H1 (cell line): ENCODE measurements around the gene EIF4EBP2. TPM values are rescaled to one million over a fixed set of nuclear protein-coding genes. Genes with fewer than 3 reads are reported as not detected.

Source experiments
- CTCF ChIA-PET: fragments of 300-600 bp; sonication (Branson Sonifier 250); formaldehyde crosslinking; loops from one replicate; lab custom pipeline; 2021; ENCODE audit not compliant: partially characterized antibody; lab: Charles Lee
- POLR2A ChIA-PET: fragments of 300-600 bp; sonication (Branson Sonifier 250); formaldehyde crosslinking; loops from one replicate; lab custom pipeline; 2021; ENCODE audit warnings: inconsistent platforms; ENCODE audit not compliant: partially characterized antibody; lab: Charles Lee
- DNase-seq, 2 experiments: peaks; one replicate each; pipeline versions ENCODE4 v3.0.0 to v3.0.0-alpha.2; 2010 to 2022; ENCODE audit warnings: low spot score in 2 of 2, low read depth in 1 of 2, mixed read lengths in 1 of 2
- FAIRE-seq: peaks from 2 replicates; lab custom pipeline; 2011; peaks lifted over from hg19 to GRCh38; lab: Jason Lieb, UNC
- H2AFZ ChIP-seq: 2 replicates; pipeline ENCODE4 v1.8.1; 2012; ENCODE audit warnings: low read length, inconsistent platforms
- H2AK5ac ChIP-seq: 2 replicates; pipeline ENCODE4 v1.6.1; 2013; ENCODE audit warnings: low read depth, low read length
- H2BK120ac ChIP-seq: replicated peaks from 2 replicates; pipeline ENCODE3; 2013; ENCODE audit warnings: low read depth, low read length, inconsistent platforms
- H2BK12ac ChIP-seq: 2 replicates; pipeline ENCODE4 v1.6.1; 2013; ENCODE audit warnings: low read depth, low read length
- H2BK15ac ChIP-seq: 2 replicates; pipeline ENCODE4 v1.6.1; 2013; ENCODE audit warnings: low read length
- H2BK20ac ChIP-seq: 2 replicates; pipeline ENCODE4 v1.6.1; 2013; ENCODE audit warnings: low read length
- H2BK5ac ChIP-seq: 2 replicates; pipeline ENCODE4 v1.6.1; 2013; ENCODE audit warnings: low read depth, low read length
- H3K14ac ChIP-seq: 2 replicates; pipeline ENCODE4 v1.6.1; 2013; ENCODE audit warnings: inconsistent platforms; ENCODE audit not compliant: insufficient read length
- H3K18ac ChIP-seq: 2 replicates; pipeline ENCODE4 v1.6.1; 2013; ENCODE audit warnings: low read length; ENCODE audit errors: extremely low read depth
- H3K23ac ChIP-seq: 2 replicates; pipeline ENCODE4 v1.6.1; 2013; ENCODE audit warnings: inconsistent platforms; ENCODE audit not compliant: insufficient read length
- H3K23me2 ChIP-seq: 2 replicates; pipeline ENCODE4 v1.6.1; 2013; ENCODE audit warnings: low read depth, low read length
- H3K27ac ChIP-seq: 2 replicates; pipeline ENCODE4 v1.6.1; 2011; ENCODE audit warnings: low read depth, low read length, inconsistent platforms
- H3K27me3 ChIP-seq, 4 experiments: replicated peaks in 1 of 4; 1 replicate in 1 of 4; 2 replicates in 3 of 4; pipeline versions ENCODE4 v1.6.1 to v1.8.1; 2011 to 2013; ENCODE audit warnings: low read length in 3 of 4, mild to moderate bottlenecking in 3 of 4, inconsistent platforms in 2 of 4, mixed read lengths in 2 of 4, moderate library complexity in 1 of 4; ENCODE audit not compliant: control insufficient read depth in 3 of 4, insufficient read depth in 3 of 4; ENCODE audit errors: extremely low read depth in 1 of 4
- H3K36me3 ChIP-seq, 4 experiments: 2 replicates each; pipeline versions ENCODE4 v1.6.1 to v1.8.1; 2011 to 2013; ENCODE audit warnings: mild to moderate bottlenecking in 4 of 4, low read length in 3 of 4, moderate library complexity in 2 of 4, control low read depth in 1 of 4, inconsistent platforms in 1 of 4; ENCODE audit not compliant: insufficient read depth in 4 of 4, control insufficient read depth in 2 of 4
- H3K4ac ChIP-seq: replicated peaks from 2 replicates; pipeline ENCODE3; 2013; ENCODE audit warnings: low read length, low read depth, mixed read lengths, inconsistent platforms; ENCODE audit not compliant: insufficient read length
- H3K4me1 ChIP-seq, 4 experiments: replicated peaks in 1 of 4; 1 replicate in 1 of 4; 2 replicates in 3 of 4; pipeline versions ENCODE4 v1.6.1 to v1.8.1; 2011 to 2013; ENCODE audit warnings: low read length in 3 of 4, inconsistent platforms in 2 of 4, mixed read lengths in 1 of 4; ENCODE audit not compliant: insufficient read depth in 4 of 4, control insufficient read depth in 3 of 4
- H3K4me2 ChIP-seq, 2 experiments: 2 replicates each; pipeline versions ENCODE4 v1.6.1 to v1.8.1; 2011 to 2013; ENCODE audit warnings: low read depth in 2 of 2, low read length in 2 of 2, control low read depth in 1 of 2, inconsistent platforms in 1 of 2, mild to moderate bottlenecking in 1 of 2; ENCODE audit not compliant: insufficient read depth in 1 of 2
- H3K4me3 ChIP-seq, 4 experiments: fragments of 200-600, 300-600 bp in 1 of 4; sonication (generic), shearing (Covaris generic), sonication (Bioruptor Twin) in 1 of 4; 2 replicates each; pipeline versions ENCODE4 v1.5.1 to v1.8.1; 2011 to 2016; ENCODE audit warnings: low read length in 4 of 4, low read depth in 3 of 4, control low read depth in 2 of 4, inconsistent platforms in 2 of 4, mild to moderate bottlenecking in 2 of 4, mixed read lengths in 1 of 4, moderate library complexity in 1 of 4; ENCODE audit not compliant: insufficient read depth in 2 of 4; ENCODE audit errors: extremely low read depth in 1 of 4
- H3K56ac ChIP-seq: replicated peaks from 2 replicates; pipeline ENCODE3; 2013; ENCODE audit warnings: low read depth, mild to moderate bottlenecking, mixed read lengths, low read length, inconsistent platforms; ENCODE audit not compliant: insufficient read length
- H3K79me1 ChIP-seq: 2 replicates; pipeline ENCODE4 v1.6.1; 2013; ENCODE audit warnings: low read depth, low read length, control low read depth
- H3K79me2 ChIP-seq, 2 experiments: 2 replicates each; pipeline versions ENCODE4 v1.6.1 to v1.8.1; 2012 to 2013; ENCODE audit warnings: low read length in 2 of 2, mild to moderate bottlenecking in 2 of 2, inconsistent platforms in 1 of 2; ENCODE audit not compliant: insufficient read depth in 2 of 2, control insufficient read depth in 1 of 2
- H3K9ac ChIP-seq, 4 experiments: replicated peaks in 1 of 4; 1 replicate in 1 of 4; 2 replicates in 3 of 4; pipeline versions ENCODE4 v1.6.1 to v1.8.1; 2011 to 2013; ENCODE audit warnings: low read depth in 3 of 4, low read length in 3 of 4, control low read depth in 2 of 4, mild to moderate bottlenecking in 2 of 4, moderate library complexity in 2 of 4, inconsistent platforms in 1 of 4; ENCODE audit errors: extremely low read depth in 1 of 4
- H3K9me3 ChIP-seq, 2 experiments: 2 replicates each; pipeline versions ENCODE4 v1.6.1 to v1.8.1; 2012 to 2013; ENCODE audit warnings: mild to moderate bottlenecking in 2 of 2, moderate library complexity in 2 of 2, control low read depth in 1 of 2, inconsistent platforms in 1 of 2, low read depth in 1 of 2, low read length in 1 of 2, mixed read lengths in 1 of 2; ENCODE audit not compliant: insufficient read depth in 2 of 2
- H4K20me1 ChIP-seq, 2 experiments: replicated peaks in 1 of 2; 2 replicates each; pipeline versions ENCODE3 to v1.8.1; 2011 to 2013; ENCODE audit warnings: inconsistent platforms in 2 of 2, low read length in 2 of 2, mild to moderate bottlenecking in 1 of 2; ENCODE audit not compliant: insufficient read depth in 2 of 2, control insufficient read depth in 1 of 2
- H4K5ac ChIP-seq: 2 replicates; pipeline ENCODE4 v1.6.1; 2013; ENCODE audit warnings: low read length, low read depth, mixed read lengths, inconsistent platforms; ENCODE audit not compliant: insufficient read length
- H4K8ac ChIP-seq: 2 replicates; pipeline ENCODE4 v1.8.0; 2013; ENCODE audit warnings: mild to moderate bottlenecking, moderate library complexity, low read length, inconsistent platforms; ENCODE audit not compliant: insufficient read depth; ENCODE audit errors: extremely low read depth
- H4K91ac ChIP-seq: replicated peaks from 2 replicates; pipeline ENCODE3; 2013; ENCODE audit warnings: low read length, mixed read lengths, inconsistent platforms; ENCODE audit not compliant: insufficient read length
- BCL11A ChIP-seq, 2 experiments: IDR thresholded peaks; one replicate each; pipeline ENCODE4 v1.6.1; 2011; ENCODE audit warnings: low read depth in 2 of 2, low read length in 2 of 2, mild to moderate bottlenecking in 2 of 2
- CHD2 ChIP-seq: IDR thresholded peaks from 2 replicates; pipeline ENCODE4 v1.6.1; 2012; ENCODE audit warnings: low read length, improper control_type of control experiment
- NANOG ChIP-seq: IDR thresholded peaks from 2 replicates; pipeline ENCODE4 v1.6.1; 2011; ENCODE audit warnings: low read length, low read depth, mild to moderate bottlenecking, inconsistent platforms; ENCODE audit not compliant: insufficient read depth, poor library complexity, severe bottlenecking
- NRF1 ChIP-seq: IDR thresholded peaks from 2 replicates; pipeline ENCODE4 v1.6.1; 2011; ENCODE audit warnings: mild to moderate bottlenecking, low read depth, low read length, improper control_type of control experiment
- RXRA ChIP-seq: IDR thresholded peaks from 2 replicates; pipeline ENCODE4 v1.6.1; 2011; ENCODE audit warnings: low read depth, mild to moderate bottlenecking, low read length, moderate library complexity; ENCODE audit not compliant: insufficient read depth
- SIN3A ChIP-seq, 2 experiments: IDR thresholded peaks in 1 of 2; conservative IDR thresholded peaks in 1 of 2; 2 replicates each; pipeline ENCODE4 v1.6.1; 2011 to 2012; ENCODE audit warnings: low read length in 2 of 2, improper control_type of control experiment in 1 of 2, low read depth in 1 of 2, mild to moderate bottlenecking in 1 of 2
- SIX5 ChIP-seq: IDR thresholded peaks from 2 replicates; pipeline ENCODE4 v1.6.1; 2011; ENCODE audit warnings: mild to moderate bottlenecking, low read depth, low read length
- SP2 ChIP-seq: IDR thresholded peaks from 2 replicates; pipeline ENCODE4 v1.6.1; 2012; ENCODE audit warnings: mild to moderate bottlenecking, low read length, inconsistent platforms
- SP4 ChIP-seq: IDR thresholded peaks from 2 replicates; pipeline ENCODE4 v1.6.1; 2012; ENCODE audit warnings: low read length, inconsistent platforms
- TAF1 ChIP-seq: IDR thresholded peaks from 2 replicates; pipeline ENCODE4 v1.6.1; 2011; ENCODE audit warnings: mild to moderate bottlenecking, low read depth, low read length
- TAF7 ChIP-seq: optimal IDR thresholded peaks from 2 replicates; pipeline ENCODE3; 2011; ENCODE audit warnings: low read depth, mild to moderate bottlenecking, inconsistent platforms, low read length, moderate library complexity, borderline replicate concordance
- WGBS, 2 experiments: shearing (Covaris generic) in 1 of 2; methylation state at CpG; one replicate each; pipeline versions ENCODE4 v1.1.6 to v1.1.7; 2013 to 2015; ENCODE audit warnings: low lambda C conversion rate in 2 of 2, mixed read lengths in 2 of 2, inconsistent platforms in 1 of 2, low coverage in 1 of 2, missing lambda C conversion rate in 1 of 2; ENCODE audit not compliant: insufficient replicate concordance in 2 of 2, insufficient coverage in 1 of 2, insufficient read length in 1 of 2; ENCODE audit errors: extremely low coverage in 1 of 2, missing lambda C conversion rate in 1 of 2; 5-methylcytosine and 5-hydroxymethylcytosine counted together
- polyA plus RNA-seq, 7 experiments: library from polyadenylated mRNA; depleted of rRNA in 3 of 7; stranded (reverse) in 5 of 7; unstranded in 2 of 7; fragments of >200 nt in 5 of 7; fragments of 200-250 nt in 2 of 7; gene quantifications; 1 replicate in 5 of 7; 2 replicates in 1 of 7; 4 replicates in 1 of 7; pipeline versions ENCODE4 v1.2.1 to v1.2.3, GENCODE V29; 2011 to 2013; ENCODE audit warnings: missing spikeins in 2 of 7, mixed read lengths in 2 of 7
- total RNA-seq: library from RNA; stranded (reverse); fragmentation: NEBNext Ultra II Directional; extraction: Animal tissue kit (Norgen Biotek cat#: 25700); gene quantifications from 2 replicates; pipeline ENCODE4 v1.2.1, GENCODE V29; 2021

EIF4EBP2 gene
- total and polyA plus RNA-seq, 2 of the 8 experiments (the other 6 are each of a cell fraction or from before 2014, with no cell fraction given), result 55.3 to 144 TPM

- no peak for TF ChIP-seq NRF1
- no peak for TF ChIP-seq NANOG
- TF ChIP-seq TAF7, result no peak
- no peak for TF ChIP-seq SIN3A (conservative IDR thresholded peaks at IDR 0.05 in 1 of 2, IDR thresholded peaks at IDR 0.05 in 1 of 2; ENCODE audit: low read depth in 1 of 2, low read length in 2 of 2)
- no peak for TF ChIP-seq SP2
- no peak for TF ChIP-seq BCL11A (IDR thresholded peaks at IDR 0.05; ENCODE audit: low read depth in 2 of 2, low read length in 2 of 2)
- TF ChIP-seq SP4, result no peak
- TF ChIP-seq TAF1, result no peak
- no peak for TF ChIP-seq SIX5
- TF ChIP-seq CHD2, result no peak
- no peak for TF ChIP-seq RXRA
- CTCF ChIA-PET, result interaction anchor here (0.6 to 7.2 kb wide), 15 partner anchors 8 to 931 kb away, joined by 3 to 60 read pairs (median 4); no protein-coding TSS in a partner anchor
- Histone ChIP-seq H3K36me3 (peaks cover 0 to 11% (median 3%) of the 10 kb centered on the region in 4 experiments; a peak in 3 of 8 replicates), H2BK12ac (no peak overlapping the region), H2BK15ac (no peak overlapping the region), H4K8ac (no peak overlapping the region), H3K18ac (no peak overlapping the region), H2AK5ac (no peak overlapping the region), H3K9ac (no peak overlapping the region), H3K27me3 (peaks cover 0 to 18% (median 7%) of the 10 kb centered on the region in 4 experiments; a peak in 4 of 7 replicates), H3K79me2 (peaks cover 0 to 13% of the 10 kb centered on the region in 2 experiments; a peak in 1 of 4 replicates), H3K4me3 (no peak overlapping the region), H2BK5ac (no peak overlapping the region), H3K23ac (no peak overlapping the region), H3K4me2 (no peak overlapping the region), H2BK120ac (no peak overlapping the region), H4K91ac (no peak overlapping the region), H3K9me3 (peaks cover 3% of the 10 kb centered on the region in 2 experiments; a peak in 2 of 4 replicates), H3K14ac (no peak overlapping the region), H2BK20ac (no peak overlapping the region), H2AFZ (no peak overlapping the region), H3K27ac (no peak overlapping the region), H3K23me2 (peaks cover 11% of the 10 kb centered on the region), H3K4me1 (peaks cover 0 to 7% (median under 1%) of the 10 kb centered on the region in 4 experiments; a peak in 3 of 7 replicates), H3K79me1 (peaks cover 3% of the 10 kb centered on the region; the same call in 1 of the 2 replicates), H4K20me1 (peaks cover 0 to 15% of the 10 kb centered on the region in 2 experiments), H3K56ac (no peak overlapping the region), H3K4ac (no peak overlapping the region), H4K5ac (no peak overlapping the region)
- 76% methylated on average over 6 of the region's 6 CpGs; no CpG with 5 or more reads in 1 of the 2 experiments for WGBS, 2 experiments
- no peak for FAIRE-seq
- POLR2A ChIA-PET, result interaction anchor here (1.2 kb wide), 1 partner anchor 28 kb away, joined by 3 read pairs; no protein-coding TSS in a partner anchor
- DNase-seq, result no peak
These were observed 25.8 kb upstream of the EIF4EBP2 start for GRCh38 chr10:70378122-70378521.
